Amygdala (tissue), 56 donors: ENCODE measurements around the gene PXMP4.
"Not testable (repeated sequence)": the region's sequence is repeated elsewhere in the genome, so short reads cannot be mapped to it uniquely, and the experiment has no call there.

Experiments used
- DNase-seq, 56 donors: peaks; one replicate each; lab custom pipeline; 2025; lab: John Stamatoyannopoulos, UW

The PXMP4 gene, protein sequence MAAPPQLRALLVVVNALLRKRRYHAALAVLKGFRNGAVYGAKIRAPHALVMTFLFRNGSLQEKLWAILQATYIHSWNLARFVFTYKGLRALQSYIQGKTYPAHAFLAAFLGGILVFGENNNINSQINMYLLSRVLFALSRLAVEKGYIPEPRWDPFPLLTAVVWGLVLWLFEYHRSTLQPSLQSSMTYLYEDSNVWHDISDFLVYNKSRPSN

GRCh38 chr20:33719989-33720709 is at the start of gene PXMP4:
Gene PXMP4, minus strand, starts transcription at chr20:33720310. Its CDS starts 103 bp downstream, at chr20:33720207.
- DNase-seq = peak; percentile 66 to 99 (median 92)

DNA sequence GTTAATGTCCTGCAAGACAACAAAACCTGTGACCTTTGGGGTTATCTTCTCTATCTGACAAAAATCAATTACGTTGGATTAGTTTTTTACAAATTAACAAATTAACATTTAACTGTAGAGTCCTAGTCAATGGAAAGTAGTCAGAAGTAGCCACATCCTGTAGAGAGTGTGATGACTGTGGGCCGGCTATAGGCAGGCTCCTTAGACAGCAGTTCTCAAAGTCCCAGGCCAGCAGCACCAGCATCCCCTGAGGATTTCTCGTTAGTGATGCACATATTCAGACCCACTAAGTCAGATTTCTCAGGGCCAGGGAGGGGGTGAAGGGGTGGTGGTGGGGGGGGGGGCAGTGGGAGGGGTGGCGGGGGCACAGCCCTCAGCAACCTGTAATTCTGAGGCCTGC is 48.9 kb upstream of the PXMP4 start:
- no peak for DNase-seq

DNA sequence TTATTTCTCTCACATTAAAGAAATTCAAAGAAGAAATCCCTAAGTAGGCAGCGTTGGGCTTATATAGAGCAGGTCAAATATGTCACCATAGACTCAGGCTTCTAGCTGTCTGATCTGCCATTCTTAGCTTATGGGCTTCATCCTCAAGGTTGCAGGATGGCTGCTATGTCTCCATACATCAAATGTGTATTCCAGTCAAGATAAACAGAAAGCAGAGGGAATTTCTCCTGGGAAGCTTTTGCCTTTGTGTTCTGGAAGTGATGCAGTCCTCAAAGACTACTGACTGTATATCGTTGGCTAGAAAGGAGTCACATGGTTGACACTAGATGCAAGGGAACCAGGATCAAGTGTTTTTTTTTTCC is 47.6 kb upstream of the PXMP4 start:
- DNase-seq = no peak

DNA sequence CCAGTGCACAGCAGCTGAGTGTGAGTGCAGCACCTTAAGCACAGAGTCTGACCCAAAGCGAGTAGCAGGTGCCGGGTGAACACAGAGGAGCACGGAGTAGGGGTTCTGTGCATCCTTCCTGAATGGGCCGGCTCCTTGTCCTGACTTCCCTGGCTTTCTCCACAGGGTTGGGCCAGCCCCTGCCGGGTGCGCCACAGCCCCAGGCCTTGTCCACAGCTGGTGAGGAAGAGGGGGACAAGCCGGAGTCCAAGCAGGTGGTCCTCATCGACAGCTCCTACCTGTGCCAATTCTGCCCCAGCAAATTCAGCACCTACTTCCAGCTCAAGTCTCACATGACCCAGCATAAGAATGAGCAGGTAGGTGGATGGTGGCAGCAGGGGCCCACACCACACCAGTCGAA is 46.6 kb upstream of the PXMP4 start:
- no peak for DNase-seq

GRCh38 chr20:33765592-33765991 is 45.5 kb upstream of the PXMP4 start:
- DNase-seq = no peak

- DNase-seq = no peak
Measured at GRCh38 chr20:33765099-33765498, 45.0 kb upstream of the PXMP4 start.

DNA sequence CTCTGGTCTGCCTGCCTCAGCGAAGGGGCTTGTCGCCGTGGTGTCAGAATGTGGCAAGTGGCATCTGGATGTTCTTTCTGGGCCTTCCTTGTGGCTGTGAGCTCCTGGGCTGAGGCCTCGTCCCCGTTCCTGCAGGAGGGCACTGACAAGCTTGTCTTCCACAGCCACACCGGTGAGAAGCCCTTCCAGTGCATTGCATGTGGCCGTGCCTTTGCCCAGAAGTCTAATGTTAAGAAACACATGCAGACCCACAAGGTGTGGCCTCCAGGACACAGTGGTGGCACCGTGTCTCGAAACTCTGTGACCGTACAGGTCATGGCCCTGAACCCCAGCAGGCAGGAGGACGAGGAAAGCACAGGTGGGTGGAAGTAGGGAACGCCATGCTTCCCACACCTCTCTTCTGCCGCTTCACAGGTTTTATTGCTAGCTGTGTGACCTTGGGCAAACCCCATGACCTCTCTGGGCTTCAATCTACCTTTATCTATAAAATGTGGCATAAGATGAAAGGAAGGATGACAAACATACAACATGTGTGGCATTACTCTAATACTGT is 41.7 kb upstream of the PXMP4 start:
- DNase-seq = no peak

DNA sequence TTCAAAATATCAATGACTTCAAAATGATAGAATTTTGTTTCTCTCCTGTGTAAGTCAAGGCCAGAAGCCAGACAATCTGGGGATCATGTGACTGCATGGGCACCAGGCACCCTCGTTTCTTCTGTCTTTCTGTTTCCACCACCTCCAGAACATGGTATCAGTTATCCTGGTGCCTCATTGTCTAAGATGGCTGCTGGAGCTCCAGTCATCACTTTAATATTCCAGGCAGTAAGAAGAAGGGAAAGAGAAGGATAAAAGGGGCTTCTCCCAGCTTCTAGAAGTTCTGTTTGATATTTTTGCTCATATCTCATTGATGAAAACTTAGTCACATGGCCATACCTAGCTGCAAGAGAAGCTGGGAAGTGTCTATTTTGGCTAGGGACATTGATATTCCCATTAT is 37.3 kb upstream of the PXMP4 start:
- no peak for DNase-seq

GRCh38 chr20:33757046-33757445 is 36.9 kb upstream of the PXMP4 start:
- no peak for DNase-seq

- DNase-seq = not testable (repeated sequence)
Measured at GRCh38 chr20:33755936-33756490, 35.9 kb upstream of the PXMP4 start.

- DNase-seq = no peak
Measured at GRCh38 chr20:33753763-33754162, 33.7 kb upstream of the PXMP4 start.

GRCh38 chr20:33753143-33753542 is 33.0 kb upstream of the PXMP4 start:
- DNase-seq = no peak

- DNase-seq = no peak
Measured at GRCh38 chr20:33751775-33752174, 31.7 kb upstream of the PXMP4 start.

GRCh38 chr20:33746325-33746998 is 26.4 kb upstream of the PXMP4 start:
- no peak for DNase-seq

GRCh38 chr20:33744773-33745385 is 24.8 kb upstream of the PXMP4 start:
- no peak for DNase-seq

DNA sequence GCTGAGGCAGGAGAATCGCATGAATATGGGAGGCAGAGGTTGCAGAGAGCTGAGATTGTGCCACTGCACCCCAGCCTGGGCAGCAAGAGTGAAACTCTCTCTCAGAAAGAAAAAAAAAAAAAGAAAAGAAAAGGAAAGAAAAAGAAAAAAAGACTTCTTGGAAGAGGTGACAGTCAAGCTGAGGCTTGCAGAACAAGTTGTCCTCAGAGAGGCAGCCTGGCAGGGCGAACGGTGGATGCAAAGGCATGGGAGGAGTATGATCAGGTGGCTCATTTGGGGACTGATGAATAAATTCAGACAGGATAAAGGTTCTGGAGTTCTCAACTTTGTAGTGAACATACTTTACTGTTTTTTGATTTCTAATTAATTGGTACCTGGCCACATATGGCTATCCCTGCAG is 24.1 kb upstream of the PXMP4 start:
- DNase-seq = no peak

- DNase-seq = no peak
Measured at GRCh38 chr20:33740189-33740588, 20.1 kb upstream of the PXMP4 start.

DNA sequence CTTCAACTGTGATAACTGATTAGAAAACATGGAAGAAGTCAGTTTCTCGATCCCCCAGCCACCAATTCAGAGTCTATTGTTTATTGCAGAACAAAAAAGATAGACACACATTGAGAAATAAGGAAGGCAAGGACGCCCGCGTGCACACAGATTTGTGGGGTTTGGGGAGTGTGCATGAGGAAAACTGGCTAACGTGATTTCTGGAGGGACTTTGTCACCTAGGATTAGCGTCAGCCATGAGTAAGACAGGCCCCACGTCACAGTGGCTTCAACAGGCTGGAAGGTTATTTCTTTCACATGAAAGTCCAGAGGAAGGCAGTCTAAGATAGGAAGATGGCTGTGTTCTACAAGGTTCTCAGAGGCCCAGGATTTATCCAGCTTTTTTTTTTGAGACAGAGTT is 19.4 kb upstream of the PXMP4 start:
- DNase-seq = no peak

DNA sequence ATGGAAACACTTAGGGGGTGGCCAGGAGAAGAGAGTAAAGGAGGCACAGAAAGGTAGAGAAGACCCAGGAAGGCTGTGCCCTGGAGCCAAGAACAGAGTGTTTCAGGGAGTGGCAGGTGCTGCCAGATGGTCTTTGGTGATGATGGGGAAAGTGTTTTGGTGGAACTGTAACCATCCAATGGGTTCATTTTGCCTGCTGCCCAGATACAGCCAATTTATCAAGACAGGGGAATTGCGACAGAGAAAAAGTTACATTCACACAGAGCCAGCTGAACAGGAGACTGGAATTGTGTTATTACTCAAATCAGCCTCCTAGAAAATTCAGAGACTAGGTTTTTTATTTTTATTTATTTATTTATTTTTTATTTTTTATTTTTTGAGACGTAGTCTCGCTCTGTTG is 16.9 kb upstream of the PXMP4 start:
- no peak for DNase-seq

- peak in 2 of 56 donors; percentile 0 to 2 for DNase-seq
Measured at GRCh38 chr20:33733654-33734576, 13.8 kb upstream of the PXMP4 start.
